WTC11 (cell line): ENCODE measurements around the gene OR4F15.

Experiments used
- ATF1 ChIP-seq: sonication (generic); formaldehyde crosslinking; IDR thresholded peaks from 2 replicates; pipeline ENCODE4 v1.8.1; 2023; ENCODE audit warnings: mild to moderate bottlenecking, moderate library complexity, missing genetic modification reagents
- CREB1 ChIP-seq: sonication (generic); formaldehyde crosslinking; IDR thresholded peaks from 2 replicates; pipeline ENCODE4 v1.8.0; 2023; ENCODE audit warnings: mild to moderate bottlenecking, missing genetic modification reagents
- ESRRA ChIP-seq: sonication (generic); formaldehyde crosslinking; IDR thresholded peaks from 2 replicates; pipeline ENCODE4 v1.8.1; 2022; ENCODE audit warnings: mild to moderate bottlenecking, missing genetic modification reagents, borderline replicate concordance
- NFYB ChIP-seq: sonication (generic); formaldehyde crosslinking; conservative IDR thresholded peaks from 2 replicates; pipeline ENCODE4 v1.8.0; 2022; ENCODE audit warnings: low read depth, missing genetic modification reagents
- TP53 ChIP-seq: sonication (generic); formaldehyde crosslinking; IDR thresholded peaks from 2 replicates; pipeline ENCODE4 v1.8.1; 2023; ENCODE audit warnings: mild to moderate bottlenecking, missing genetic modification reagents
- ZNF138 ChIP-seq: sonication (generic); formaldehyde crosslinking; conservative IDR thresholded peaks from 2 replicates; pipeline ENCODE4 v1.8.1; 2022; ENCODE audit warnings: mild to moderate bottlenecking, moderate library complexity, missing genetic modification reagents
- ZNF416 ChIP-seq: fragments of 250-450 bp; sonication (Bioruptor Pico); IDR thresholded peaks from 2 replicates; pipeline ENCODE4 v1.9.0; 2021; ENCODE audit warnings: mild to moderate bottlenecking, inconsistent platforms
- TF ChIP-seq, protein P1 (sequence below): sonication (generic); formaldehyde crosslinking; conservative IDR thresholded peaks from 2 replicates; pipeline ENCODE4 v1.8.1; 2022; ENCODE audit warnings: mild to moderate bottlenecking, missing genetic modification reagents
- TF ChIP-seq, protein P2 (sequence below): fragments of 200-600 bp; IDR thresholded peaks from 2 replicates; pipeline ENCODE4 v1.8.0; 2022; ENCODE audit warnings: antibody characterized with exemption
- TF ChIP-seq, protein P3 (sequence below): sonication (generic); formaldehyde crosslinking; IDR thresholded peaks from 2 replicates; pipeline ENCODE4 v1.8.1; 2023; ENCODE audit warnings: mild to moderate bottlenecking, missing genetic modification reagents, moderate library complexity
- TF ChIP-seq, protein P4 (sequence below): sonication (generic); formaldehyde crosslinking; IDR thresholded peaks from 2 replicates; pipeline ENCODE4 v1.8.1; 2022; ENCODE audit warnings: low read depth, missing genetic modification reagents, borderline replicate concordance

DNA sequence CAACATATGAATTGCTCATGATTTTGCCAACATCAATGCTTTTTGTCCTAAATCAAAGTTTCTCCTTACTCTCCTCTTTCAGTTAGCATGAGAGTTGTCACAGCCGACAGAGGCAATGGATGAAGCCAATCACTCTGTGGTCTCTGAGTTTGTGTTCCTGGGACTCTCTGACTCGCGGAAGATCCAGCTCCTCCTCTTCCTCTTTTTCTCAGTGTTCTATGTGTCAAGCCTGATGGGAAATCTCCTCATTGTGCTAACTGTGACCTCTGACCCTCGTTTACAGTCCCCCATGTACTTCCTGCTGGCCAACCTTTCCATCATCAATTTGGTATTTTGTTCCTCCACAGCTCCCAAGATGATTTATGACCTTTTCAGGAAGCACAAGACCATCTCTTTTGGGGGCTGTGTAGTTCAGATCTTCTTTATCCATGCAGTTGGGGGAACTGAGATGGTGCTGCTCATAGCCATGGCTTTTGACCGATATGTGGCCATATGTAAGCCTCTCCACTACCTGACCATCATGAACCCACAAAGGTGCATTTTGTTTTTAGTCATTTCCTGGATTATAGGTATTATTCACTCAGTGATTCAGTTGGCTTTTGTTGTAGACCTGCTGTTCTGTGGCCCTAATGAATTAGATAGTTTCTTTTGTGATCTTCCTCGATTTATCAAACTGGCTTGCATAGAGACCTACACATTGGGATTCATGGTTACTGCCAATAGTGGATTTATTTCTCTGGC lies 6.2 kb upstream of the OR4F15 start:
- TF ChIP-seq, protein P1, sequence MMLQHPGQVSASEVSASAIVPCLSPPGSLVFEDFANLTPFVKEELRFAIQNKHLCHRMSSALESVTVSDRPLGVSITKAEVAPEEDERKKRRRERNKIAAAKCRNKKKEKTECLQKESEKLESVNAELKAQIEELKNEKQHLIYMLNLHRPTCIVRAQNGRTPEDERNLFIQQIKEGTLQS (CRISPR knock-in tag), result no peak
- TF ChIP-seq ATF1 (CRISPR knock-in tag) (no peak), ZNF138 (CRISPR knock-in tag) (no peak), NFYB (CRISPR knock-in tag) (no peak), ZNF416 (CRISPR knock-in tag) (no peak), ESRRA (CRISPR knock-in tag) (no peak), TP53 (no peak), CREB1 (CRISPR knock-in tag) (no peak)
- TF ChIP-seq, protein P2, sequence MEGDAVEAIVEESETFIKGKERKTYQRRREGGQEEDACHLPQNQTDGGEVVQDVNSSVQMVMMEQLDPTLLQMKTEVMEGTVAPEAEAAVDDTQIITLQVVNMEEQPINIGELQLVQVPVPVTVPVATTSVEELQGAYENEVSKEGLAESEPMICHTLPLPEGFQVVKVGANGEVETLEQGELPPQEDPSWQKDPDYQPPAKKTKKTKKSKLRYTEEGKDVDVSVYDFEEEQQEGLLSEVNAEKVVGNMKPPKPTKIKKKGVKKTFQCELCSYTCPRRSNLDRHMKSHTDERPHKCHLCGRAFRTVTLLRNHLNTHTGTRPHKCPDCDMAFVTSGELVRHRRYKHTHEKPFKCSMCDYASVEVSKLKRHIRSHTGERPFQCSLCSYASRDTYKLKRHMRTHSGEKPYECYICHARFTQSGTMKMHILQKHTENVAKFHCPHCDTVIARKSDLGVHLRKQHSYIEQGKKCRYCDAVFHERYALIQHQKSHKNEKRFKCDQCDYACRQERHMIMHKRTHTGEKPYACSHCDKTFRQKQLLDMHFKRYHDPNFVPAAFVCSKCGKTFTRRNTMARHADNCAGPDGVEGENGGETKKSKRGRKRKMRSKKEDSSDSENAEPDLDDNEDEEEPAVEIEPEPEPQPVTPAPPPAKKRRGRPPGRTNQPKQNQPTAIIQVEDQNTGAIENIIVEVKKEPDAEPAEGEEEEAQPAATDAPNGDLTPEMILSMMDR, result no peak
- TF ChIP-seq, protein P3, sequence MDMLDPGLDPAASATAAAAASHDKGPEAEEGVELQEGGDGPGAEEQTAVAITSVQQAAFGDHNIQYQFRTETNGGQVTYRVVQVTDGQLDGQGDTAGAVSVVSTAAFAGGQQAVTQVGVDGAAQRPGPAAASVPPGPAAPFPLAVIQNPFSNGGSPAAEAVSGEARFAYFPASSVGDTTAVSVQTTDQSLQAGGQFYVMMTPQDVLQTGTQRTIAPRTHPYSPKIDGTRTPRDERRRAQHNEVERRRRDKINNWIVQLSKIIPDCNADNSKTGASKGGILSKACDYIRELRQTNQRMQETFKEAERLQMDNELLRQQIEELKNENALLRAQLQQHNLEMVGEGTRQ, result no peak
- TF ChIP-seq, protein P4, sequence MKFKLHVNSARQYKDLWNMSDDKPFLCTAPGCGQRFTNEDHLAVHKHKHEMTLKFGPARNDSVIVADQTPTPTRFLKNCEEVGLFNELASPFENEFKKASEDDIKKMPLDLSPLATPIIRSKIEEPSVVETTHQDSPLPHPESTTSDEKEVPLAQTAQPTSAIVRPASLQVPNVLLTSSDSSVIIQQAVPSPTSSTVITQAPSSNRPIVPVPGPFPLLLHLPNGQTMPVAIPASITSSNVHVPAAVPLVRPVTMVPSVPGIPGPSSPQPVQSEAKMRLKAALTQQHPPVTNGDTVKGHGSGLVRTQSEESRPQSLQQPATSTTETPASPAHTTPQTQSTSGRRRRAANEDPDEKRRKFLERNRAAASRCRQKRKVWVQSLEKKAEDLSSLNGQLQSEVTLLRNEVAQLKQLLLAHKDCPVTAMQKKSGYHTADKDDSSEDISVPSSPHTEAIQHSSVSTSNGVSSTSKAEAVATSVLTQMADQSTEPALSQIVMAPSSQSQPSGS, result no peak
